ENCODE measurements around the gene PLEKHA7.

- no peak for TF ChIP-seq FOXP1 (IDR thresholded peaks at IDR 0.05)
- no peak for TF ChIP-seq FOXP1 (CRISPR knock-in tag; IDR thresholded peaks at IDR 0.05)
- no peak for TF ChIP-seq NBN (conservative IDR thresholded peaks at IDR 0.05)
- TF ChIP-seq USF2 (IDR thresholded peaks at IDR 0.05; ENCODE audit: low read depth, low read length): no peak
- TF ChIP-seq USF2 (CRISPR knock-in tag; IDR thresholded peaks at IDR 0.05; ENCODE audit: borderline replicate concordance): no peak
- no peak for TF ChIP-seq EP300 (IDR thresholded peaks at IDR 0.05; ENCODE audit: low read depth in 2 of 2, low read length in 2 of 2)
- no peak for TF ChIP-seq EP300 (CRISPR knock-in tag; IDR thresholded peaks at IDR 0.05; ENCODE audit: borderline replicate concordance)
- TF ChIP-seq HCFC1 (IDR thresholded peaks at IDR 0.05; ENCODE audit: low read depth, low read length): no peak
- no peak for TF ChIP-seq EZH2 (conservative IDR thresholded peaks at IDR 0.05; ENCODE audit: low read depth, low read length)
- TF ChIP-seq SRSF1 (optimal IDR thresholded peaks at IDR 0.05; ENCODE audit: low read depth, low read length): no peak
- TF ChIP-seq NFRKB (IDR thresholded peaks at IDR 0.05): no peak
- TF ChIP-seq BRCA1 (CRISPR knock-in tag; IDR thresholded peaks at IDR 0.05): no peak
These were observed 7.3 kb upstream of the PLEKHA7 start for GRCh38 chr11:17021511-17021910.
